ENCODE results near the gene MAP3K8. TPM values are rescaled to one million over a fixed set of nuclear protein-coding genes. Genes with fewer than 3 reads are reported as not detected.

MAP3K8 gene
- polyA plus RNA-seq, 1 donor from 2014 or later: 1.5 TPM

GRCh38 chr10:30420266-30420665, 13.7 kb upstream of the MAP3K8 start:
- TF ChIP-seq, protein P1, sequence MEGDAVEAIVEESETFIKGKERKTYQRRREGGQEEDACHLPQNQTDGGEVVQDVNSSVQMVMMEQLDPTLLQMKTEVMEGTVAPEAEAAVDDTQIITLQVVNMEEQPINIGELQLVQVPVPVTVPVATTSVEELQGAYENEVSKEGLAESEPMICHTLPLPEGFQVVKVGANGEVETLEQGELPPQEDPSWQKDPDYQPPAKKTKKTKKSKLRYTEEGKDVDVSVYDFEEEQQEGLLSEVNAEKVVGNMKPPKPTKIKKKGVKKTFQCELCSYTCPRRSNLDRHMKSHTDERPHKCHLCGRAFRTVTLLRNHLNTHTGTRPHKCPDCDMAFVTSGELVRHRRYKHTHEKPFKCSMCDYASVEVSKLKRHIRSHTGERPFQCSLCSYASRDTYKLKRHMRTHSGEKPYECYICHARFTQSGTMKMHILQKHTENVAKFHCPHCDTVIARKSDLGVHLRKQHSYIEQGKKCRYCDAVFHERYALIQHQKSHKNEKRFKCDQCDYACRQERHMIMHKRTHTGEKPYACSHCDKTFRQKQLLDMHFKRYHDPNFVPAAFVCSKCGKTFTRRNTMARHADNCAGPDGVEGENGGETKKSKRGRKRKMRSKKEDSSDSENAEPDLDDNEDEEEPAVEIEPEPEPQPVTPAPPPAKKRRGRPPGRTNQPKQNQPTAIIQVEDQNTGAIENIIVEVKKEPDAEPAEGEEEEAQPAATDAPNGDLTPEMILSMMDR (IDR thresholded peaks at IDR 0.05; ENCODE audit: poor library complexity, severe bottlenecking): no peak
- no peak for TF ChIP-seq RAD21 (conservative IDR thresholded peaks at IDR 0.05)
- no peak for TF ChIP-seq EZH2 (IDR thresholded peaks at IDR 0.05; ENCODE audit: borderline replicate concordance, insufficient read depth, low read length, poor library complexity, severe bottlenecking)
- no peak for TF ChIP-seq MXI1 (conservative IDR thresholded peaks at IDR 0.05; ENCODE audit: poor library complexity, severe bottlenecking)
- no peak for TF ChIP-seq TAF1 (IDR thresholded peaks at IDR 0.05; ENCODE audit: low read depth)
- TF ChIP-seq POLR2AphosphoS5 (IDR thresholded peaks at IDR 0.05): no peak
- no peak for TF ChIP-seq REST (IDR thresholded peaks at IDR 0.05; ENCODE audit: borderline replicate concordance)
- TF ChIP-seq EP300 (conservative IDR thresholded peaks at IDR 0.05; ENCODE audit: poor library complexity, severe bottlenecking): no peak
- TF ChIP-seq SMC3 (conservative IDR thresholded peaks at IDR 0.05; ENCODE audit: poor library complexity): no peak
- no peaks in the 10 kb centered on the region for H3K27me3 ChIP-seq (ENCODE audit: insufficient read depth, low read depth, low read length)
- no peaks in the 10 kb centered on the region for H3F3A ChIP-seq (ENCODE audit: insufficient read depth, low read length, poor library complexity, severe bottlenecking)
- no peak overlapping the region for H2AFZ ChIP-seq (ENCODE audit: low read depth, low read length)
- H3K9me2 ChIP-seq (ENCODE audit: insufficient read depth, low read length): no peaks in the 10 kb centered on the region
- H3K36me3 ChIP-seq (ENCODE audit: insufficient read depth, low read length): no peaks in the 10 kb centered on the region
- no peaks in the 10 kb centered on the region for H4K20me1 ChIP-seq (ENCODE audit: insufficient read depth)
- no peak overlapping the region for H3K9ac ChIP-seq (ENCODE audit: low read length)
- H3K27ac ChIP-seq (ENCODE audit: low read length): no peak overlapping the region
- no peak overlapping the region for H3K4me3 ChIP-seq (ENCODE audit: low read length)
- H3K4me2 ChIP-seq (ENCODE audit: low read length): no peak overlapping the region
- H3K9me3 ChIP-seq (ENCODE audit: low read length): no peaks in the 10 kb centered on the region
- no peaks in the 10 kb centered on the region for H3K79me2 ChIP-seq (replicated peaks; ENCODE audit: insufficient read depth, low read length)

- Histone ChIP-seq H3K9me3 (ENCODE audit: low read length) (no peaks in the 10 kb centered on the region), H2AFZ (ENCODE audit: low read depth, low read length) (no peak overlapping the region), H3F3A (ENCODE audit: insufficient read depth, low read length, poor library complexity, severe bottlenecking) (no peaks in the 10 kb centered on the region), H3K9ac (ENCODE audit: low read length) (no peak overlapping the region), H3K4me2 (ENCODE audit: low read length) (no peak overlapping the region), H3K4me3 (ENCODE audit: low read length) (no peak overlapping the region), H3K9me2 (ENCODE audit: insufficient read depth, low read length) (no peaks in the 10 kb centered on the region), H3K27me3 (ENCODE audit: insufficient read depth, low read depth, low read length) (no peaks in the 10 kb centered on the region), H4K20me1 (ENCODE audit: insufficient read depth) (no peaks in the 10 kb centered on the region), H3K36me3 (ENCODE audit: insufficient read depth, low read length) (no peaks in the 10 kb centered on the region), H3K79me2 (replicated peaks; ENCODE audit: insufficient read depth, low read length) (no peaks in the 10 kb centered on the region), H3K27ac (ENCODE audit: low read length) (no peak overlapping the region)
- TF ChIP-seq, protein P1 (IDR thresholded peaks at IDR 0.05; ENCODE audit: poor library complexity, severe bottlenecking): no peak
- TF ChIP-seq EP300 (conservative IDR thresholded peaks at IDR 0.05; ENCODE audit: poor library complexity, severe bottlenecking): no peak
- no peak for TF ChIP-seq RAD21 (conservative IDR thresholded peaks at IDR 0.05)
- TF ChIP-seq REST (IDR thresholded peaks at IDR 0.05; ENCODE audit: borderline replicate concordance): no peak
These were observed 13.2 kb upstream of the MAP3K8 start for GRCh38 chr10:30420766-30421165.
